Endothelial cell of umbilical vein (primary cell): Measurements from ENCODE around the gene TENM4. TPM values are rescaled to one million over a fixed set of nuclear protein-coding genes. Genes with fewer than 3 reads are reported as not detected.

Experiments used
- BruUV-seq: library from RNA; stranded (reverse); fragments of 400-500 nt; replicated peaks from 2 replicates; lab custom pipeline; 2021; lab: Mats Ljungman, UMichigan
- CTCF ChIA-PET: fragments of 300-600, 350-600 bp; sonication (Branson Sonifier 250); formaldehyde crosslinking; loops from one replicate; lab custom pipeline; 2021; ENCODE audit warnings: antibody characterized with exemption, inconsistent platforms; lab: Charles Lee
- POLR2A ChIA-PET: fragments of 300-600, 350-600 bp; sonication (Branson Sonifier 250); formaldehyde crosslinking; loops from one replicate; lab custom pipeline; 2021; ENCODE audit warnings: antibody characterized with exemption, inconsistent platforms; lab: Charles Lee
- DNase-seq: peaks from one replicate; pipeline ENCODE4 v3.0.0-alpha.2; 2011; ENCODE audit warnings: low read depth, low spot score
- FAIRE-seq: peaks from 2 replicates; lab custom pipeline; 2011; peaks lifted over from hg19 to GRCh38; lab: Jason Lieb, UNC
- H2AFZ ChIP-seq: 2 replicates; pipeline ENCODE4 v1.6.0; 2012; ENCODE audit warnings: low read depth, low read length, control low read depth, inconsistent platforms
- H3K27ac ChIP-seq: 2 replicates; pipeline ENCODE4 v1.5.1; 2011; ENCODE audit warnings: low read depth, mild to moderate bottlenecking, control low read depth, low read length, moderate library complexity; ENCODE audit not compliant: insufficient read depth
- H3K27me3 ChIP-seq, 2 experiments: 2 replicates each; pipeline versions ENCODE4 v1.6.0 to v1.6.1; 2011; ENCODE audit warnings: low read length in 2 of 2, mixed read lengths in 1 of 2; ENCODE audit not compliant: control insufficient read depth in 2 of 2, insufficient read depth in 2 of 2
- H3K36me3 ChIP-seq, 2 experiments: 2 replicates in 1 of 2; 3 replicates in 1 of 2; pipeline ENCODE4 v1.5.1; 2011; ENCODE audit warnings: low read length in 2 of 2, mild to moderate bottlenecking in 1 of 2, moderate library complexity in 1 of 2; ENCODE audit not compliant: control insufficient read depth in 2 of 2, insufficient read depth in 2 of 2; ENCODE audit errors: extremely low read depth in 1 of 2
- H3K4me1 ChIP-seq: 3 replicates; pipeline ENCODE4 v1.5.1; 2011; ENCODE audit warnings: mild to moderate bottlenecking, low read length; ENCODE audit not compliant: control insufficient read depth, insufficient read depth; ENCODE audit errors: extremely low read depth
- H3K4me2 ChIP-seq: 2 replicates; pipeline ENCODE4 v1.6.1; 2011; ENCODE audit warnings: low read length, control low read depth, mixed read lengths; ENCODE audit not compliant: insufficient read depth
- H3K4me3 ChIP-seq, 3 experiments: fragments of 200-600 bp in 1 of 3; sonication (generic), shearing (Covaris generic) in 1 of 3; replicated peaks in 1 of 3; 2 replicates each; pipeline ENCODE4 v1.5.1; 2011 to 2016; ENCODE audit warnings: control low read depth in 3 of 3, low read length in 3 of 3, mild to moderate bottlenecking in 2 of 3, inconsistent platforms in 1 of 3, low read depth in 1 of 3, moderate library complexity in 1 of 3; ENCODE audit not compliant: insufficient read depth in 1 of 3
- H3K79me2 ChIP-seq: 2 replicates; pipeline ENCODE4 v1.6.0; 2012; ENCODE audit warnings: low read length, inconsistent platforms; ENCODE audit not compliant: control insufficient read depth, insufficient read depth
- H3K9ac ChIP-seq: replicated peaks from 2 replicates; pipeline ENCODE3; 2011; ENCODE audit warnings: low read length, control low read depth; ENCODE audit not compliant: insufficient read depth; ENCODE audit errors: extremely low read depth
- H3K9me1 ChIP-seq: replicated peaks from 3 replicates; pipeline ENCODE4 v1.6.0; 2011; ENCODE audit warnings: mild to moderate bottlenecking, low read length; ENCODE audit not compliant: control insufficient read depth, insufficient read depth; ENCODE audit errors: extremely low read depth
- H3K9me3 ChIP-seq: replicated peaks from 2 replicates; pipeline ENCODE4 v1.5.1; 2012; ENCODE audit warnings: low read length, inconsistent platforms; ENCODE audit not compliant: control insufficient read depth, insufficient read depth
- H4K20me1 ChIP-seq: replicated peaks from 2 replicates; pipeline ENCODE3; 2011; ENCODE audit warnings: mild to moderate bottlenecking, low read length; ENCODE audit not compliant: control insufficient read depth, insufficient read depth; ENCODE audit errors: extremely low read depth
- CTCF ChIP-seq, 2 donors: IDR thresholded peaks; 1 replicate in 1 of 2; 2 replicates in 1 of 2; pipeline ENCODE4 v1.5.1; 2011; ENCODE audit warnings: low read length in 2 of 2, mild to moderate bottlenecking in 2 of 2, moderate library complexity in 2 of 2, control low read depth in 1 of 2, inconsistent platforms in 1 of 2, low read depth in 1 of 2; ENCODE audit not compliant: insufficient read depth in 1 of 2; ENCODE audit errors: extremely low read depth in 1 of 2
- EZH2 ChIP-seq: IDR thresholded peaks from 2 replicates; pipeline ENCODE4 v1.6.1; 2012; ENCODE audit warnings: borderline replicate concordance, low read depth, mild to moderate bottlenecking, moderate library complexity, low read length, inconsistent platforms; ENCODE audit not compliant: severe bottlenecking
- FOS ChIP-seq: IDR thresholded peaks from 2 replicates; pipeline ENCODE4 v1.6.1; 2011; ENCODE audit warnings: mild to moderate bottlenecking, low read length, moderate library complexity, borderline replicate concordance; ENCODE audit not compliant: insufficient read depth
- GATA2 ChIP-seq: IDR thresholded peaks from 2 replicates; pipeline ENCODE4 v1.7.0; 2011; ENCODE audit warnings: low read depth, mild to moderate bottlenecking, moderate library complexity, mixed read lengths, low read length; ENCODE audit not compliant: insufficient read length, insufficient read depth
- JUN ChIP-seq: IDR thresholded peaks from 2 replicates; pipeline ENCODE4 v1.6.1; 2011; ENCODE audit warnings: borderline replicate concordance, low read depth; ENCODE audit not compliant: insufficient read length, insufficient read depth
- MYC ChIP-seq: IDR thresholded peaks from one replicate; pipeline ENCODE4 v1.6.1; 2011; ENCODE audit warnings: mild to moderate bottlenecking, low read depth, low read length
- POLR2A ChIP-seq: IDR thresholded peaks from 2 replicates; pipeline ENCODE4 v1.6.1; 2012; ENCODE audit warnings: low read depth, mild to moderate bottlenecking, control low read depth, low read length
- POLR2AphosphoS5 ChIP-seq: IDR thresholded peaks from 2 replicates; pipeline ENCODE4 v1.6.1; 2012; ENCODE audit warnings: low read depth, mild to moderate bottlenecking, control low read depth, low read length, moderate library complexity; ENCODE audit not compliant: insufficient read depth
- dilution Hi-C: fragments of 300-500 bp; cut with MboI; formaldehyde crosslinking; loops from one replicate; pipeline ENCODE4 v1.15.0; 2019; ENCODE audit warnings: low sequenced_read_pairs; ENCODE audit not compliant: extremely low pct_ligation_motif_present
- intact Hi-C: fragments of 100-400 bp; cut with micrococcal nuclease; formaldehyde crosslinking; loops from one replicate; pipeline ENCODE4 v1.10.0; 2022
- polyA plus RNA-seq, 4 experiments: library from polyadenylated mRNA; depleted of rRNA in 3 of 4; stranded (reverse) in 3 of 4; unstranded in 1 of 4; fragments of >200 nt; gene quantifications; 2 replicates each; pipeline versions ENCODE4 v1.2.1 to v1.2.3, GENCODE V29; 2011 to 2012; ENCODE audit warnings: missing spikeins in 1 of 4
- total RNA-seq: library from RNA; stranded (reverse); gene quantifications from 2 replicates; pipeline ENCODE4 v1.2.3, GENCODE V29; 2021

Gene TENM4
- total and polyA plus RNA-seq, 2 donors (not counting 3 experiments of a cell fraction or from before 2014, with no cell fraction given) = 0.06 to 0.27 TPM

- Histone ChIP-seq H3K4me1 (no peaks in the 10 kb centered on the region), H3K9ac (no peak overlapping the region), H3K27me3 (no peaks in the 10 kb centered on the region), H4K20me1 (no peaks in the 10 kb centered on the region), H3K9me3 (no peaks in the 10 kb centered on the region), H3K4me2 (no peak overlapping the region), H3K4me3 (no peak overlapping the region), H3K9me1 (peaks cover 2% of the 10 kb centered on the region), H2AFZ (no peak overlapping the region), H3K27ac (no peak overlapping the region), H3K36me3 (no peaks in the 10 kb centered on the region), H3K79me2 (no peaks in the 10 kb centered on the region)
- dilution Hi-C loops = no loop called here
- DNase-seq (no peak), FAIRE-seq (no peak)
- TF ChIP-seq EZH2 = no peak
- TF ChIP-seq POLR2A = no peak
- no peak for TF ChIP-seq FOS
- no peak for TF ChIP-seq POLR2AphosphoS5
- TF ChIP-seq JUN = no peak
- no peak for TF ChIP-seq CTCF (IDR thresholded peaks at IDR 0.05; ENCODE audit: extremely low read depth in 1 of 2, insufficient read depth in 1 of 2, low read depth in 1 of 2, low read length in 2 of 2)
- no peak for TF ChIP-seq GATA2
- TF ChIP-seq MYC = no peak
- intact Hi-C loops = no loop called here
- ChIA-PET POLR2A (no interaction called here), CTCF (no interaction called here)
- BruUV-seq = no TSS peak
Measured at GRCh38 chr11:79116600-79116999, 324.2 kb downstream of the TENM4 start.
